Thymus (tissue), 14 donors: Measurements from ENCODE around the gene SFTPA1. TPM values are rescaled to one million over a fixed set of nuclear protein-coding genes. Genes with fewer than 3 reads are reported as not detected.
"Not testable (repeated sequence)": the region's sequence is repeated elsewhere in the genome, so short reads cannot be mapped to it uniquely, and the experiment has no call there.

Experiments used
- DNase-seq, 9 donors: peaks; one replicate each; pipeline ENCODE4 v3.0.0-alpha.2; 2013; ENCODE audit warnings: low spot score in 9 of 9, low read depth in 6 of 9, missing footprints in 1 of 9
- H3K27ac ChIP-seq, 2 donors: one replicate each; pipeline ENCODE4 v1.5.1; 2013; ENCODE audit warnings: control low read depth in 1 of 2, low read depth in 1 of 2, low read length in 1 of 2, mild to moderate bottlenecking in 1 of 2, moderate library complexity in 1 of 2
- H3K27me3 ChIP-seq, 2 donors: one replicate each; pipeline ENCODE4 v1.5.1; 2013; ENCODE audit warnings: low read length in 1 of 2; ENCODE audit not compliant: control insufficient read depth in 2 of 2, insufficient read depth in 1 of 2
- H3K36me3 ChIP-seq, 2 donors: one replicate each; pipeline ENCODE4 v1.5.1; 2013; ENCODE audit warnings: low read length in 1 of 2, mild to moderate bottlenecking in 1 of 2, moderate library complexity in 1 of 2; ENCODE audit not compliant: control insufficient read depth in 2 of 2, insufficient read depth in 2 of 2
- H3K4me1 ChIP-seq, 2 donors: one replicate each; pipeline ENCODE4 v1.5.1; 2013; ENCODE audit warnings: low read length in 2 of 2; ENCODE audit not compliant: control insufficient read depth in 2 of 2, insufficient read depth in 2 of 2
- H3K4me3 ChIP-seq, 2 donors: one replicate each; pipeline ENCODE4 v1.5.1; 2013; ENCODE audit warnings: low read length in 2 of 2, control low read depth in 1 of 2, mild to moderate bottlenecking in 1 of 2
- H3K9me3 ChIP-seq, 2 donors: one replicate each; pipeline ENCODE4 v1.5.1; 2013; ENCODE audit warnings: low read length in 1 of 2, mild to moderate bottlenecking in 1 of 2; ENCODE audit not compliant: control insufficient read depth in 2 of 2, insufficient read depth in 1 of 2
- WGBS: extraction: QIAGEN DNeasy Blood & Tissue Kit; methylation state at CpG from one replicate; pipeline ENCODE4 v1.1.7; 2013; 5-methylcytosine and 5-hydroxymethylcytosine counted together
- long read RNA-seq, 10 donors: transcript quantifications; one replicate each; lab custom pipeline, GENCODE V29; 2026
- polyA plus RNA-seq: library from polyadenylated mRNA; stranded (reverse); fragments of 200-250 nt; gene quantifications from one replicate; pipeline ENCODE4 v1.2.3, GENCODE V29; 2013
- total RNA-seq: library from RNA; stranded (reverse); fragments of 120-200 nt; gene quantifications from one replicate; pipeline ENCODE4 v1.2.4, GENCODE V29; 2013
- donor health status: healthy.

Gene SFTPA1
- total RNA-seq (1.4 TPM), polyA plus RNA-seq (6.4 TPM)
- long read RNA-seq, donor 1 = 0 reads
- long read RNA-seq, donor 2 = 0 reads
- long read RNA-seq, donor 3, partial matches to known transcripts = 0 of 1 reads
- long read RNA-seq, donor 3, other reads (novel, unspliced or antisense) = 0 of 1 reads
- long read RNA-seq, donor 4 = 0 reads
- long read RNA-seq, donor 5 = 0 reads
- long read RNA-seq, donor 6 = 0 reads
- long read RNA-seq, donor 7 = 0 reads
- long read RNA-seq, donor 8 = 0 reads
- long read RNA-seq, donor 9 = 0 reads
- long read RNA-seq, donor 10 = 0 reads

GRCh38 chr10:79610601-79611191 lies at the start of gene SFTPA1:
Gene SFTPA1 (plus strand): TSS chr10:79610939. CDS start chr10:79611826, 887 bp downstream.
- H3K4me3 ChIP-seq = no peak within 1 kb of the TSS
- H3K9me3 ChIP-seq = no peaks in the 10 kb centered on the region
- no peak within 1 kb of the TSS for H3K27ac ChIP-seq
- peak in 3 of 9 donors; percentile 3 to 15 (median 5) for DNase-seq
- H3K27me3 ChIP-seq = no peaks in the 10 kb centered on the region
- WGBS = 13% methylated on average over 4 of the region's 4 CpGs
- H3K4me1 ChIP-seq = no peaks in the 10 kb centered on the region
- H3K36me3 ChIP-seq = no peaks in the 10 kb centered on the region

- Histone ChIP-seq H3K9me3 (no peaks in the 10 kb centered on the region), H3K4me1 (no peaks in the 10 kb centered on the region), H3K27me3 (peaks cover 0 to 9% of the 10 kb centered on the region in 2 donors), H3K36me3 (no peaks in the 10 kb centered on the region), H3K4me3 (no peak overlapping the region), H3K27ac (no peak overlapping the region)
- DNase-seq = no peak
- WGBS = 96% methylated on average over 3 of the region's 3 CpGs
These were observed 49.5 kb upstream of the SFTPA1 start for GRCh38 chr10:79561257-79561656.

GRCh38 chr10:79562135-79562756 lies 48.5 kb upstream of the SFTPA1 start:
- H3K27ac ChIP-seq = no peak overlapping the region
- H3K4me1 ChIP-seq = no peaks in the 10 kb centered on the region

GRCh38 chr10:79563426-79563825 lies 47.3 kb upstream of the SFTPA1 start:
- no peaks in the 10 kb centered on the region for H3K4me1 ChIP-seq
- peaks cover 0 to 9% of the 10 kb centered on the region in 2 donors for H3K27me3 ChIP-seq
- DNase-seq = no peak
- H3K27ac ChIP-seq = no peak overlapping the region
- no peaks in the 10 kb centered on the region for H3K9me3 ChIP-seq
- H3K4me3 ChIP-seq = no peak overlapping the region
- WGBS = 94% methylated on average over 4 of the region's 4 CpGs
- H3K36me3 ChIP-seq = no peaks in the 10 kb centered on the region

More at GRCh38 chr10:79562135-79562756, 48.5 kb upstream of the SFTPA1 start:
- peak in 7 of 9 donors; percentile 27 to 65 (median 41) for DNase-seq
- Histone ChIP-seq H3K27me3 (peaks cover 0 to 9% of the 10 kb centered on the region in 2 donors), H3K4me3 (no peak overlapping the region), H3K9me3 (no peaks in the 10 kb centered on the region), H3K36me3 (no peaks in the 10 kb centered on the region)
- 23% methylated on average over 17 of the region's 17 CpGs for WGBS

- DNase-seq, H3K27me3 ChIP-seq, H3K4me1 ChIP-seq, H3K27ac ChIP-seq, H3K4me3 ChIP-seq, H3K9me3 ChIP-seq, H3K36me3 ChIP-seq: not testable (repeated sequence)
- 96% methylated on average over 6 of the region's 6 CpGs for WGBS
These were observed 40.1 kb upstream of the SFTPA1 start for GRCh38 chr10:79570624-79571023.

- Histone ChIP-seq H3K9me3 (no peaks in the 10 kb centered on the region), H3K36me3 (no peaks in the 10 kb centered on the region), H3K27ac (no peak overlapping the region), H3K27me3 (no peaks in the 10 kb centered on the region), H3K4me3 (no peak overlapping the region), H3K4me1 (no peaks in the 10 kb centered on the region)
- 98% methylated on average over 2 of the region's 2 CpGs for WGBS
- no peak for DNase-seq
These were observed 31.4 kb upstream of the SFTPA1 start for GRCh38 chr10:79579361-79579760.

- H3K27ac ChIP-seq = no peak overlapping the region
- no peaks in the 10 kb centered on the region for H3K36me3 ChIP-seq
- H3K4me1 ChIP-seq = no peaks in the 10 kb centered on the region
- no peak overlapping the region for H3K4me3 ChIP-seq
- DNase-seq = no peak
- H3K9me3 ChIP-seq = no peaks in the 10 kb centered on the region
- no peaks in the 10 kb centered on the region for H3K27me3 ChIP-seq
These were observed 29.7 kb upstream of the SFTPA1 start for GRCh38 chr10:79581044-79581443.

- H3K4me1 ChIP-seq = no peaks in the 10 kb centered on the region
These were observed 28.6 kb upstream of the SFTPA1 start for GRCh38 chr10:79582096-79582495.

GRCh38 chr10:79582954-79583353 lies 27.8 kb upstream of the SFTPA1 start:
- H3K36me3 ChIP-seq, H3K4me1 ChIP-seq, H3K9me3 ChIP-seq, DNase-seq, H3K27me3 ChIP-seq, H3K4me3 ChIP-seq, H3K27ac ChIP-seq: not testable (repeated sequence)
- WGBS = 95% methylated on average over 6 of the region's 6 CpGs

More at GRCh38 chr10:79582096-79582495, 28.6 kb upstream of the SFTPA1 start:
- H3K4me3 ChIP-seq = no peak overlapping the region
- H3K27ac ChIP-seq = no peak overlapping the region
- DNase-seq = no peak
- no peaks in the 10 kb centered on the region for H3K36me3 ChIP-seq
- 94% methylated on average over 6 of the region's 6 CpGs for WGBS
- no peaks in the 10 kb centered on the region for H3K9me3 ChIP-seq
- H3K27me3 ChIP-seq = no peaks in the 10 kb centered on the region
